ENCODE data around the gene LAMP1. TPM values are rescaled to one million over a fixed set of nuclear protein-coding genes. Genes with fewer than 3 reads are reported as not detected.

LAMP1 gene
- polyA plus RNA-seq, 1 of the 3 experiments (the other 2 are of a cell fraction) = 261 TPM

DNA sequence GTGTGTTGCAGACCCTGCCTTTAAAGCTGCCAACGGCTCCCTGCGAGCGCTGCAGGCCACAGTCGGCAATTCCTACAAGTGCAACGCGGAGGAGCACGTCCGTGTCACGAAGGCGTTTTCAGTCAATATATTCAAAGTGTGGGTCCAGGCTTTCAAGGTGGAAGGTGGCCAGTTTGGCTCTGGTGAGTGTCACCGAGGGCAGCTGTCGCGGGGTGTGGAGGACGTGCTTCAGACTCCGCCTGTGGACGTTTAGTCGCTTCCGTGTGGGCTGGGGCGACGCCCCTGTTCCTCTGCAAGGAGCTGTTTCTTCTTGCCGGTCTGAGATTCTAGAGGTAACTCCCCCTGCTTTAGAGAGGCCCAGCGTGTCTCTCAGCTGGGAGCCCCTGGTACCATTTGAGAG is 24.5 kb downstream of the LAMP1 start:
- no peak for DNase-seq
- H3K9ac ChIP-seq = no peak overlapping the region
- H3K4me2 ChIP-seq = no peak overlapping the region
- H3K27me3 ChIP-seq (ENCODE audit: insufficient read depth) = no peaks in the 10 kb centered on the region
- no peaks in the 10 kb centered on the region for H3K9me3 ChIP-seq
- peaks cover 23 to 58% of the 10 kb centered on the region in 2 experiments for H3K36me3 ChIP-seq (replicated peaks in 1 of 2; ENCODE audit: control insufficient read depth in 1 of 2, insufficient read depth in 2 of 2, low read length in 1 of 2)
- no peaks in the 10 kb centered on the region for H3K9me2 ChIP-seq
- 95% methylated on average over 21 of the region's 22 CpGs for WGBS (ENCODE audit: low lambda C conversion rate)
- H4K20me1 ChIP-seq (ENCODE audit: insufficient read depth) = 0 out of 2 replicates have a peak, but pooled peaks cover 4% of the 10 kb centered on the region
- peaks cover 2% of the 10 kb centered on the region for H3F3A ChIP-seq (replicated peaks; ENCODE audit: insufficient read depth)
- H3K4me3 ChIP-seq (ENCODE audit: low read depth in 2 of 2, low read length in 1 of 2) = no peak overlapping the region
- no peak overlapping the region for H3K27ac ChIP-seq (ENCODE audit: low read depth in 2 of 2, low read length in 1 of 2)
- H3K79me2 ChIP-seq (ENCODE audit: insufficient read depth) = peaks cover 6% of the 10 kb centered on the region
- no peaks in the 10 kb centered on the region for H3K4me1 ChIP-seq (ENCODE audit: control insufficient read depth in 1 of 2, insufficient read depth in 2 of 2, low read depth in 1 of 2, low read length in 1 of 2)
- CTCF ChIA-PET = no interaction called here
- no peak overlapping the region for H2AFZ ChIP-seq (ENCODE audit: low read depth)
- POLR2A ChIA-PET = no interaction called here
- TF ChIP-seq, protein P1, sequence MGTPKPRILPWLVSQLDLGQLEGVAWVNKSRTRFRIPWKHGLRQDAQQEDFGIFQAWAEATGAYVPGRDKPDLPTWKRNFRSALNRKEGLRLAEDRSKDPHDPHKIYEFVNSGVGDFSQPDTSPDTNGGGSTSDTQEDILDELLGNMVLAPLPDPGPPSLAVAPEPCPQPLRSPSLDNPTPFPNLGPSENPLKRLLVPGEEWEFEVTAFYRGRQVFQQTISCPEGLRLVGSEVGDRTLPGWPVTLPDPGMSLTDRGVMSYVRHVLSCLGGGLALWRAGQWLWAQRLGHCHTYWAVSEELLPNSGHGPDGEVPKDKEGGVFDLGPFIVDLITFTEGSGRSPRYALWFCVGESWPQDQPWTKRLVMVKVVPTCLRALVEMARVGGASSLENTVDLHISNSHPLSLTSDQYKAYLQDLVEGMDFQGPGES (IDR thresholded peaks at IDR 0.05; ENCODE audit: low read depth, low read length) = no peak
- no peak for TF ChIP-seq RXRA (IDR thresholded peaks at IDR 0.05; ENCODE audit: borderline replicate concordance, low read depth)
- TF ChIP-seq, protein P2, sequence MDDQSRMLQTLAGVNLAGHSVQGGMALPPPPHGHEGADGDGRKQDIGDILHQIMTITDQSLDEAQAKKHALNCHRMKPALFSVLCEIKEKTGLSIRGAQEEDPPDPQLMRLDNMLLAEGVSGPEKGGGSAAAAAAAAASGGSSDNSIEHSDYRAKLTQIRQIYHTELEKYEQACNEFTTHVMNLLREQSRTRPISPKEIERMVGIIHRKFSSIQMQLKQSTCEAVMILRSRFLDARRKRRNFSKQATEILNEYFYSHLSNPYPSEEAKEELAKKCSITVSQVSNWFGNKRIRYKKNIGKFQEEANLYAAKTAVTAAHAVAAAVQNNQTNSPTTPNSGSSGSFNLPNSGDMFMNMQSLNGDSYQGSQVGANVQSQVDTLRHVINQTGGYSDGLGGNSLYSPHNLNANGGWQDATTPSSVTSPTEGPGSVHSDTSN (IDR thresholded peaks at IDR 0.05) = no peak
- no peak for TF ChIP-seq GABPA (IDR thresholded peaks at IDR 0.05; ENCODE audit: low read depth)
- no peak for TF ChIP-seq TCF12 (IDR thresholded peaks at IDR 0.05)
- TF ChIP-seq, protein P3, sequence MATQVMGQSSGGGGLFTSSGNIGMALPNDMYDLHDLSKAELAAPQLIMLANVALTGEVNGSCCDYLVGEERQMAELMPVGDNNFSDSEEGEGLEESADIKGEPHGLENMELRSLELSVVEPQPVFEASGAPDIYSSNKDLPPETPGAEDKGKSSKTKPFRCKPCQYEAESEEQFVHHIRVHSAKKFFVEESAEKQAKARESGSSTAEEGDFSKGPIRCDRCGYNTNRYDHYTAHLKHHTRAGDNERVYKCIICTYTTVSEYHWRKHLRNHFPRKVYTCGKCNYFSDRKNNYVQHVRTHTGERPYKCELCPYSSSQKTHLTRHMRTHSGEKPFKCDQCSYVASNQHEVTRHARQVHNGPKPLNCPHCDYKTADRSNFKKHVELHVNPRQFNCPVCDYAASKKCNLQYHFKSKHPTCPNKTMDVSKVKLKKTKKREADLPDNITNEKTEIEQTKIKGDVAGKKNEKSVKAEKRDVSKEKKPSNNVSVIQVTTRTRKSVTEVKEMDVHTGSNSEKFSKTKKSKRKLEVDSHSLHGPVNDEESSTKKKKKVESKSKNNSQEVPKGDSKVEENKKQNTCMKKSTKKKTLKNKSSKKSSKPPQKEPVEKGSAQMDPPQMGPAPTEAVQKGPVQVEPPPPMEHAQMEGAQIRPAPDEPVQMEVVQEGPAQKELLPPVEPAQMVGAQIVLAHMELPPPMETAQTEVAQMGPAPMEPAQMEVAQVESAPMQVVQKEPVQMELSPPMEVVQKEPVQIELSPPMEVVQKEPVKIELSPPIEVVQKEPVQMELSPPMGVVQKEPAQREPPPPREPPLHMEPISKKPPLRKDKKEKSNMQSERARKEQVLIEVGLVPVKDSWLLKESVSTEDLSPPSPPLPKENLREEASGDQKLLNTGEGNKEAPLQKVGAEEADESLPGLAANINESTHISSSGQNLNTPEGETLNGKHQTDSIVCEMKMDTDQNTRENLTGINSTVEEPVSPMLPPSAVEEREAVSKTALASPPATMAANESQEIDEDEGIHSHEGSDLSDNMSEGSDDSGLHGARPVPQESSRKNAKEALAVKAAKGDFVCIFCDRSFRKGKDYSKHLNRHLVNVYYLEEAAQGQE (IDR thresholded peaks at IDR 0.05; ENCODE audit: low read depth, low read length) = no peak
- no peak for TF ChIP-seq RAD21 (IDR thresholded peaks at IDR 0.05; ENCODE audit: low read length)
- no peak for TF ChIP-seq JUND (IDR thresholded peaks at IDR 0.05)
- TF ChIP-seq RCOR1 (IDR thresholded peaks at IDR 0.05; ENCODE audit: low read length) = no peak

DNA sequence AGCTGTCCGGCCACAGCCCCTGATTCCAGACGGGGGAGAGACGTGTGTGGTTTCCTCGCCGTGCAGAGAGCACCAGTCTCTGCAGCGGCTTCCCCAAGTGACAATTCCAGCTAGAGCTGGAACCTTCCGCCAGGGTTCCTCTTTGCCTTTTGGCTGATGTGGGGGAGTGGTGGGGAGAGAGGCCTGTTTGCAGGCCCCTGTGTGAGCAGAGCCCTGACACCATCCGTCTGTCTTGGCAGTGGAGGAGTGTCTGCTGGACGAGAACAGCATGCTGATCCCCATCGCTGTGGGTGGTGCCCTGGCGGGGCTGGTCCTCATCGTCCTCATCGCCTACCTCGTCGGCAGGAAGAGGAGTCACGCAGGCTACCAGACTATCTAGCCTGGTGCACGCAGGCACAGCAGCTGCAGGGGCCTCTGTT is 25.0 kb downstream of the LAMP1 start:
- H3K9me3 ChIP-seq = no peaks in the 10 kb centered on the region
- H2AFZ ChIP-seq (ENCODE audit: low read depth) = no peak overlapping the region
- H3K27me3 ChIP-seq (ENCODE audit: insufficient read depth) = no peaks in the 10 kb centered on the region
- H3K9ac ChIP-seq = no peak overlapping the region
- peaks cover 23 to 58% of the 10 kb centered on the region in 2 experiments for H3K36me3 ChIP-seq (replicated peaks in 1 of 2; ENCODE audit: control insufficient read depth in 1 of 2, insufficient read depth in 2 of 2, low read length in 1 of 2)
- no peak overlapping the region for H3K4me3 ChIP-seq (ENCODE audit: low read depth in 2 of 2, low read length in 1 of 2)
- H3K79me2 ChIP-seq (ENCODE audit: insufficient read depth) = peaks cover 6% of the 10 kb centered on the region
- ChIA-PET CTCF (no interaction called here), POLR2A (no interaction called here)
- H3K27ac ChIP-seq (ENCODE audit: low read depth in 2 of 2, low read length in 1 of 2) = no peak overlapping the region
- H4K20me1 ChIP-seq (ENCODE audit: insufficient read depth) = 0 out of 2 replicates have a peak, but pooled peaks cover 4% of the 10 kb centered on the region
- 100% methylated on average over 7 of the region's 17 CpGs for WGBS (ENCODE audit: low lambda C conversion rate)
- peaks cover 2% of the 10 kb centered on the region for H3F3A ChIP-seq (replicated peaks; ENCODE audit: insufficient read depth)
- H3K4me2 ChIP-seq = no peak overlapping the region
- no peaks in the 10 kb centered on the region for H3K4me1 ChIP-seq (ENCODE audit: control insufficient read depth in 1 of 2, insufficient read depth in 2 of 2, low read depth in 1 of 2, low read length in 1 of 2)
- H3K9me2 ChIP-seq = no peaks in the 10 kb centered on the region
- DNase-seq = no peak
- no peak for TF ChIP-seq RFX5 (IDR thresholded peaks at IDR 0.05; ENCODE audit: low read length)
- TF ChIP-seq JUND (IDR thresholded peaks at IDR 0.05) = no peak
- TF ChIP-seq, protein P4, sequence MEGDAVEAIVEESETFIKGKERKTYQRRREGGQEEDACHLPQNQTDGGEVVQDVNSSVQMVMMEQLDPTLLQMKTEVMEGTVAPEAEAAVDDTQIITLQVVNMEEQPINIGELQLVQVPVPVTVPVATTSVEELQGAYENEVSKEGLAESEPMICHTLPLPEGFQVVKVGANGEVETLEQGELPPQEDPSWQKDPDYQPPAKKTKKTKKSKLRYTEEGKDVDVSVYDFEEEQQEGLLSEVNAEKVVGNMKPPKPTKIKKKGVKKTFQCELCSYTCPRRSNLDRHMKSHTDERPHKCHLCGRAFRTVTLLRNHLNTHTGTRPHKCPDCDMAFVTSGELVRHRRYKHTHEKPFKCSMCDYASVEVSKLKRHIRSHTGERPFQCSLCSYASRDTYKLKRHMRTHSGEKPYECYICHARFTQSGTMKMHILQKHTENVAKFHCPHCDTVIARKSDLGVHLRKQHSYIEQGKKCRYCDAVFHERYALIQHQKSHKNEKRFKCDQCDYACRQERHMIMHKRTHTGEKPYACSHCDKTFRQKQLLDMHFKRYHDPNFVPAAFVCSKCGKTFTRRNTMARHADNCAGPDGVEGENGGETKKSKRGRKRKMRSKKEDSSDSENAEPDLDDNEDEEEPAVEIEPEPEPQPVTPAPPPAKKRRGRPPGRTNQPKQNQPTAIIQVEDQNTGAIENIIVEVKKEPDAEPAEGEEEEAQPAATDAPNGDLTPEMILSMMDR (IDR thresholded peaks at IDR 0.05) = no peak
- TF ChIP-seq, protein P5, sequence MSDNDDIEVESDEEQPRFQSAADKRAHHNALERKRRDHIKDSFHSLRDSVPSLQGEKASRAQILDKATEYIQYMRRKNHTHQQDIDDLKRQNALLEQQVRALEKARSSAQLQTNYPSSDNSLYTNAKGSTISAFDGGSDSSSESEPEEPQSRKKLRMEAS (IDR thresholded peaks at IDR 0.05; ENCODE audit: low read depth) = no peak
- TF ChIP-seq CHD2 (IDR thresholded peaks at IDR 0.05; ENCODE audit: low read length, partially characterized antibody) = no peak
- TF ChIP-seq SIN3A (IDR thresholded peaks at IDR 0.05; ENCODE audit: borderline replicate concordance, low read depth, low read length) = no peak
- no peak for TF ChIP-seq YY1 (IDR thresholded peaks at IDR 0.05; ENCODE audit: low read depth)
- no peak for TF ChIP-seq ELF1 (IDR thresholded peaks at IDR 0.05)
- TF ChIP-seq, protein P1 (IDR thresholded peaks at IDR 0.05; ENCODE audit: low read depth, low read length) = no peak
- no peak for TF ChIP-seq MXI1 (IDR thresholded peaks at IDR 0.05; ENCODE audit: low read depth, low read length)
- no peak for TF ChIP-seq POLR2AphosphoS5 (IDR thresholded peaks at IDR 0.05; ENCODE audit: low read depth, low read length)
- TF ChIP-seq RCOR1 (IDR thresholded peaks at IDR 0.05; ENCODE audit: low read length) = no peak
- TF ChIP-seq, protein P6, sequence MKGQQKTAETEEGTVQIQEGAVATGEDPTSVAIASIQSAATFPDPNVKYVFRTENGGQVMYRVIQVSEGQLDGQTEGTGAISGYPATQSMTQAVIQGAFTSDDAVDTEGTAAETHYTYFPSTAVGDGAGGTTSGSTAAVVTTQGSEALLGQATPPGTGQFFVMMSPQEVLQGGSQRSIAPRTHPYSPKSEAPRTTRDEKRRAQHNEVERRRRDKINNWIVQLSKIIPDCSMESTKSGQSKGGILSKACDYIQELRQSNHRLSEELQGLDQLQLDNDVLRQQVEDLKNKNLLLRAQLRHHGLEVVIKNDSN (IDR thresholded peaks at IDR 0.05; ENCODE audit: borderline replicate concordance, low read depth) = no peak
